HEK293 (cell line): ENCODE data around the gene REST.

Source experiments
- CTCF ChIA-PET: fragments of 350-600 bp; formaldehyde crosslinking; extraction: SDS; loops from one replicate; lab custom pipeline; 2021; ENCODE audit warnings: antibody characterized with exemption; lab: Yijun Ruan, JAX
- POLR2A ChIA-PET: fragments of 300-600 bp; formaldehyde crosslinking; extraction: SDS; loops from one replicate; lab custom pipeline; 2020; ENCODE audit warnings: antibody characterized with exemption, inconsistent platforms; lab: Yijun Ruan, JAX
- H3K27ac ChIP-seq: fragments of 200-500 bp; sonication (Bioruptor generic); 2 replicates; pipeline ENCODE4 v1.5.1; 2014; ENCODE audit warnings: low read depth, low read length, control low read depth, inconsistent platforms; ENCODE audit errors: extremely low read depth
- H3K36me3 ChIP-seq, 2 experiments: fragments of 200-500 bp in 1 of 2; sonication (Bioruptor generic) in 1 of 2; 1 replicate in 1 of 2; 2 replicates in 1 of 2; pipeline ENCODE4 v1.5.1; 2014 to 2017; ENCODE audit warnings: inconsistent platforms in 2 of 2, low read length in 2 of 2; ENCODE audit not compliant: control insufficient read depth in 2 of 2, insufficient read depth in 1 of 2
- H3K4me1 ChIP-seq: fragments of 200-500 bp; sonication (Bioruptor generic); 2 replicates; pipeline ENCODE4 v1.5.1; 2014; ENCODE audit warnings: mild to moderate bottlenecking, low read length, inconsistent platforms; ENCODE audit not compliant: control insufficient read depth, insufficient read depth
- H3K4me3 ChIP-seq: 2 replicates; pipeline ENCODE4 v1.5.1; 2011; ENCODE audit warnings: low read depth, mild to moderate bottlenecking, control low read depth, low read length, moderate library complexity
- H3K9me3 ChIP-seq: fragments of 200-500 bp; sonication (Bioruptor generic); 2 replicates; pipeline ENCODE4 v1.5.1; 2014; ENCODE audit warnings: low read depth, low read length, inconsistent platforms; ENCODE audit not compliant: control insufficient read depth, insufficient read depth
- HOXD13 ChIP-seq: sonication (generic); formaldehyde crosslinking; IDR thresholded peaks from 2 replicates; pipeline ENCODE4 v1.8.0; 2022; ENCODE audit warnings: missing genetic modification reagents, borderline replicate concordance
- PRDM6 ChIP-seq: fragments of 450-650 bp; formaldehyde crosslinking; IDR thresholded peaks from 2 replicates; pipeline ENCODE4 v1.5.1; 2017; ENCODE audit warnings: missing biosample characterization, missing genetic modification characterization
- REST ChIP-seq: fragments of 450-650 bp; formaldehyde crosslinking; IDR thresholded peaks from 2 replicates; pipeline ENCODE4 v1.5.1; 2016; ENCODE audit warnings: missing biosample characterization, missing genetic modification characterization
- WT1 ChIP-seq: fragments of 450-650 bp; formaldehyde crosslinking; IDR thresholded peaks from 2 replicates; pipeline ENCODE4 v1.5.1; 2016; ENCODE audit warnings: missing biosample characterization, missing genetic modification characterization
- YY2 ChIP-seq: fragments of 450-650 bp; formaldehyde crosslinking; IDR thresholded peaks from 2 replicates; pipeline ENCODE4 v1.5.1; 2016; ENCODE audit warnings: missing biosample characterization, missing genetic modification characterization
- ZBTB1 ChIP-seq: fragments of 450-650 bp; formaldehyde crosslinking; IDR thresholded peaks from 2 replicates; pipeline ENCODE4 v1.5.1; 2016; ENCODE audit warnings: missing biosample characterization, missing genetic modification characterization
- ZNF18 ChIP-seq: fragments of 450-650 bp; formaldehyde crosslinking; IDR thresholded peaks from 2 replicates; pipeline ENCODE4 v1.5.1; 2016; ENCODE audit warnings: missing biosample characterization, missing genetic modification characterization
- ZNF202 ChIP-seq: fragments of 450-650 bp; formaldehyde crosslinking; IDR thresholded peaks from 2 replicates; pipeline ENCODE4 v1.5.1; 2016; ENCODE audit warnings: missing biosample characterization, missing genetic modification characterization, borderline replicate concordance
- ZNF24 ChIP-seq: fragments of 450-650 bp; formaldehyde crosslinking; IDR thresholded peaks from 2 replicates; pipeline ENCODE4 v1.5.1; 2016; ENCODE audit warnings: missing biosample characterization, missing genetic modification characterization
- ZNF266 ChIP-seq: fragments of 450-650 bp; formaldehyde crosslinking; IDR thresholded peaks from 2 replicates; pipeline ENCODE4 v1.5.1; 2016; ENCODE audit warnings: missing biosample characterization, missing genetic modification characterization, low read depth
- ZNF449 ChIP-seq: fragments of 450-650 bp; formaldehyde crosslinking; IDR thresholded peaks from 2 replicates; pipeline ENCODE4 v1.5.1; 2017; ENCODE audit warnings: missing biosample characterization, mild to moderate bottlenecking, missing genetic modification characterization, moderate library complexity
- ZNF785 ChIP-seq: fragments of 450-650 bp; formaldehyde crosslinking; IDR thresholded peaks from 2 replicates; pipeline ENCODE4 v1.5.1; 2016; ENCODE audit warnings: missing biosample characterization, missing genetic modification characterization

The REST gene

GRCh38 chr4:56909086-56909894 is 1.6 kb downstream of the REST start (continued):
- TF ChIP-seq ZNF202 (tag by site-specific recombination) = no peak
- no peak for TF ChIP-seq ZNF785 (tag by site-specific recombination)
- TF ChIP-seq REST = peak; percentile 71; the same call in 1 of the 2 replicates
- TF ChIP-seq ZNF449 (tag by site-specific recombination) = peak; percentile 36; the same call in 1 of the 2 replicates
- TF ChIP-seq ZNF266 (tag by site-specific recombination) = no peak
- TF ChIP-seq WT1 = no peak
- peak; percentile 51 for TF ChIP-seq YY2 (tag by site-specific recombination)
- TF ChIP-seq ZBTB1 (tag by site-specific recombination) = no peak

- Histone ChIP-seq H3K4me1 (no peaks in the 10 kb centered on the region), H3K27ac (no peak overlapping the region), H3K9me3 (no peaks in the 10 kb centered on the region), H3K36me3 (peaks cover 0 to 8% of the 10 kb centered on the region in 2 experiments; a peak in 2 of 3 replicates), H3K4me3 (peak overlapping the region; percentile 72)
- no peak for TF ChIP-seq ZNF18 (tag by site-specific recombination)
- TF ChIP-seq HOXD13 (CRISPR knock-in tag) = no peak
- peak; percentile 59 for TF ChIP-seq PRDM6
- no peak for TF ChIP-seq ZNF24
- POLR2A ChIA-PET = interaction anchor here (0.6 kb wide), 1 partner anchor 18 kb away, joined by 11 read pairs; no protein-coding TSS in a partner anchor
- CTCF ChIA-PET = interaction anchor here (0.6 kb wide), 1 partner anchor 538 kb away, joined by 3 read pairs; no protein-coding TSS in a partner anchor
Measured at GRCh38 chr4:56910172-56910967, 2.7 kb downstream of the REST start.
